WTC11 (cell line): ENCODE results near the gene WTIP. TPM values are rescaled to one million over a fixed set of nuclear protein-coding genes. Genes with fewer than 3 reads are reported as not detected.

ENCODE experiments used
- ATAC-seq: fragments of 200-7000 bp; cut with Tn5 transposase; 2 replicates; pipeline ENCODE4 v1.10.0; 2021; ENCODE audit warnings: mild to moderate bottlenecking, moderate library complexity
- CTCF ChIA-PET: fragments of 300-600 bp; sonication (Branson Sonifier 250); formaldehyde crosslinking; loops from one replicate; lab custom pipeline; 2021; ENCODE audit warnings: antibody characterized with exemption; lab: Charles Lee
- POLR2A ChIA-PET: fragments of 350-600 bp; sonication (Branson Sonifier 250); formaldehyde crosslinking; loops from one replicate; lab custom pipeline; 2021; ENCODE audit warnings: antibody characterized with exemption; lab: Charles Lee
- DNase-seq: peaks from one replicate; pipeline ENCODE4 v3.0.0; 2021; ENCODE audit warnings: low spot score
- H3K27ac Mint-ChIP-seq: 2 replicates; pipeline ENCODE4 v1.8.0; 2021; ENCODE audit warnings: mixed read lengths
- H3K27me3 Mint-ChIP-seq: 2 replicates; pipeline ENCODE4 v1.8.0; 2021; ENCODE audit warnings: low read depth, mild to moderate bottlenecking, moderate library complexity, mixed read lengths
- H3K36me3 Mint-ChIP-seq: 2 replicates; pipeline ENCODE4 v1.8.0; 2021; ENCODE audit warnings: mixed read lengths
- H3K4me1 Mint-ChIP-seq: 2 replicates; pipeline ENCODE4 v1.8.0; 2022; ENCODE audit warnings: mixed read lengths
- H3K4me3 Mint-ChIP-seq: 2 replicates; pipeline ENCODE4 v1.8.0; 2021; ENCODE audit warnings: mild to moderate bottlenecking, moderate library complexity, mixed read lengths
- H3K9me3 Mint-ChIP-seq: 2 replicates; pipeline ENCODE4 v1.8.0; 2021; ENCODE audit warnings: mixed read lengths
- CBFB ChIP-seq: sonication (generic); formaldehyde crosslinking; IDR thresholded peaks from 2 replicates; pipeline ENCODE4 v1.8.1; 2022; ENCODE audit warnings: mild to moderate bottlenecking, low read depth, missing genetic modification reagents
- CDX4 ChIP-seq: fragments of 250-450 bp; sonication (Bioruptor Pico); IDR thresholded peaks from 2 replicates; pipeline ENCODE4 v1.9.0; 2021; ENCODE audit warnings: moderate library complexity, mild to moderate bottlenecking, inconsistent platforms, borderline replicate concordance
- ELF4 ChIP-seq: sonication (generic); formaldehyde crosslinking; IDR thresholded peaks from 2 replicates; pipeline ENCODE4 v1.8.1; 2022; ENCODE audit warnings: low read depth, mild to moderate bottlenecking, moderate library complexity, missing genetic modification reagents
- FOXJ3 ChIP-seq: sonication (generic); formaldehyde crosslinking; IDR thresholded peaks from 2 replicates; pipeline ENCODE4 v1.9.0; 2021; ENCODE audit warnings: missing genetic modification reagents, mild to moderate bottlenecking, borderline replicate concordance
- FOXP1 ChIP-seq: sonication (generic); formaldehyde crosslinking; IDR thresholded peaks from 2 replicates; pipeline ENCODE4 v1.8.0; 2022; ENCODE audit warnings: missing genetic modification reagents, mild to moderate bottlenecking, moderate library complexity, borderline replicate concordance
- NFE2L1 ChIP-seq: sonication (generic); formaldehyde crosslinking; IDR thresholded peaks from 2 replicates; pipeline ENCODE4 v1.8.1; 2023; ENCODE audit warnings: missing genetic modification reagents
- NFYB ChIP-seq: sonication (generic); formaldehyde crosslinking; conservative IDR thresholded peaks from 2 replicates; pipeline ENCODE4 v1.8.0; 2022; ENCODE audit warnings: low read depth, missing genetic modification reagents
- NR1H2 ChIP-seq: sonication (generic); formaldehyde crosslinking; IDR thresholded peaks from 2 replicates; pipeline ENCODE4 v1.9.0; 2021; ENCODE audit warnings: mild to moderate bottlenecking, moderate library complexity, missing genetic modification reagents
- SP1 ChIP-seq: sonication (generic); formaldehyde crosslinking; conservative IDR thresholded peaks from 2 replicates; pipeline ENCODE4 v1.8.1; 2022; ENCODE audit warnings: missing genetic modification reagents
- ZNF121 ChIP-seq: sonication (generic); formaldehyde crosslinking; IDR thresholded peaks from 2 replicates; pipeline ENCODE4 v1.8.0; 2023; ENCODE audit warnings: missing genetic modification reagents
- ZNF263 ChIP-seq: sonication (generic); formaldehyde crosslinking; IDR thresholded peaks from 2 replicates; pipeline ENCODE4 v1.8.1; 2022; ENCODE audit warnings: low read depth, mild to moderate bottlenecking, moderate library complexity, missing genetic modification reagents
- ZNF281 ChIP-seq: sonication (generic); formaldehyde crosslinking; IDR thresholded peaks from 2 replicates; pipeline ENCODE4 v1.8.0; 2023; ENCODE audit warnings: mild to moderate bottlenecking, missing genetic modification reagents
- ZNF425 ChIP-seq: fragments of 250-450 bp; sonication (Bioruptor Pico); conservative IDR thresholded peaks from 2 replicates; pipeline ENCODE4 v1.9.0; 2021; ENCODE audit warnings: mild to moderate bottlenecking
- total RNA-seq: library from RNA; stranded (reverse); gene quantifications from 3 replicates; pipeline ENCODE4 v1.2.3, GENCODE V29; 2021
- TF ChIP-seq, protein P1 (sequence below): sonication (generic); formaldehyde crosslinking; IDR thresholded peaks from 2 replicates; pipeline ENCODE4 v1.8.0; 2022; ENCODE audit warnings: missing genetic modification reagents
- TF ChIP-seq, protein P2 (sequence below): sonication (generic); formaldehyde crosslinking; IDR thresholded peaks from 2 replicates; pipeline ENCODE4 v1.8.0; 2022; ENCODE audit warnings: mild to moderate bottlenecking, missing genetic modification reagents
- TF ChIP-seq, protein P3 (sequence below): sonication (generic); formaldehyde crosslinking; IDR thresholded peaks from 2 replicates; pipeline ENCODE4 v1.8.0; 2022; ENCODE audit warnings: mild to moderate bottlenecking, missing genetic modification reagents
- TF ChIP-seq, protein P4 (sequence below): sonication (generic); formaldehyde crosslinking; IDR thresholded peaks from 2 replicates; pipeline ENCODE4 v1.8.1; 2023; ENCODE audit warnings: mild to moderate bottlenecking, missing genetic modification reagents, moderate library complexity
- TF ChIP-seq, protein P5 (sequence below): sonication (generic); formaldehyde crosslinking; IDR thresholded peaks from 2 replicates; pipeline ENCODE4 v1.8.1; 2022; ENCODE audit warnings: low read depth, mild to moderate bottlenecking, moderate library complexity, missing genetic modification reagents, borderline replicate concordance
- TF ChIP-seq, protein P6 (sequence below): sonication (generic); formaldehyde crosslinking; IDR thresholded peaks from 2 replicates; pipeline ENCODE4 v1.8.0; 2022; ENCODE audit warnings: mild to moderate bottlenecking, missing genetic modification reagents

WTIP gene
- total RNA-seq, 1 experiment from 2014 or later, result 14.3 TPM

DNA sequence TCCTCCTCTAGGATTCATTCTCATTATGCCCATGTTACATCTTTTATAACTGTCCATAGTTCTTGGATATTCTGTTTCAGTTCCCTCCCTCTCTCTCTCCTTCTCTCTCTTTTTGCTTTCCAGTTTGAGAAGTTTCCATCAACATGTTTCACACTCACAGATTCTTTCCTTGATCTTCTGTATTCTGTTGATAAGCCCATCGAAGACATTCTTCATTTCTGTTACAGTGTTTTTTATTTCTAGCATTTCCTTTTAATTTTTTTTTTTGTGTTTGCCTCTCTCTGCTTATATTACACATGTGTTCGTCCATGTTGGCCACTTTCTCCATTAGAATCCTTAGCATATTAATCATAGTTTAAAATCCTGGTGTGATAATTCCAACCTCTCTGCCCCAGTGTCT, 68.3 kb downstream of the WTIP start:
- H3K27ac Mint-ChIP-seq, result no peak overlapping the region
- TF ChIP-seq ZNF281, result no peak
- TF ChIP-seq ZNF425 (CRISPR knock-in tag), result no peak
- no peak for TF ChIP-seq ELF4 (CRISPR knock-in tag)
- TF ChIP-seq, protein P1, sequence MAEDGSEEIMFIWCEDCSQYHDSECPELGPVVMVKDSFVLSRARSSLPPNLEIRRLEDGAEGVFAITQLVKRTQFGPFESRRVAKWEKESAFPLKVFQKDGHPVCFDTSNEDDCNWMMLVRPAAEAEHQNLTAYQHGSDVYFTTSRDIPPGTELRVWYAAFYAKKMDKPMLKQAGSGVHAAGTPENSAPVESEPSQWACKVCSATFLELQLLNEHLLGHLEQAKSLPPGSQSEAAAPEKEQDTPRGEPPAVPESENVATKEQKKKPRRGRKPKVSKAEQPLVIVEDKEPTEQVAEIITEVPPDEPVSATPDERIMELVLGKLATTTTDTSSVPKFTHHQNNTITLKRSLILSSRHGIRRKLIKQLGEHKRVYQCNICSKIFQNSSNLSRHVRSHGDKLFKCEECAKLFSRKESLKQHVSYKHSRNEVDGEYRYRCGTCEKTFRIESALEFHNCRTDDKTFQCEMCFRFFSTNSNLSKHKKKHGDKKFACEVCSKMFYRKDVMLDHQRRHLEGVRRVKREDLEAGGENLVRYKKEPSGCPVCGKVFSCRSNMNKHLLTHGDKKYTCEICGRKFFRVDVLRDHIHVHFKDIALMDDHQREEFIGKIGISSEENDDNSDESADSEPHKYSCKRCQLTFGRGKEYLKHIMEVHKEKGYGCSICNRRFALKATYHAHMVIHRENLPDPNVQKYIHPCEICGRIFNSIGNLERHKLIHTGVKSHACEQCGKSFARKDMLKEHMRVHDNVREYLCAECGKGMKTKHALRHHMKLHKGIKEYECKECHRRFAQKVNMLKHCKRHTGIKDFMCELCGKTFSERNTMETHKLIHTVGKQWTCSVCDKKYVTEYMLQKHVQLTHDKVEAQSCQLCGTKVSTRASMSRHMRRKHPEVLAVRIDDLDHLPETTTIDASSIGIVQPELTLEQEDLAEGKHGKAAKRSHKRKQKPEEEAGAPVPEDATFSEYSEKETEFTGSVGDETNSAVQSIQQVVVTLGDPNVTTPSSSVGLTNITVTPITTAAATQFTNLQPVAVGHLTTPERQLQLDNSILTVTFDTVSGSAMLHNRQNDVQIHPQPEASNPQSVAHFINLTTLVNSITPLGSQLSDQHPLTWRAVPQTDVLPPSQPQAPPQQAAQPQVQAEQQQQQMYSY (CRISPR knock-in tag), result no peak
- no peak for TF ChIP-seq ZNF121
- no peak for TF ChIP-seq FOXJ3 (CRISPR knock-in tag)
- no peak for TF ChIP-seq NR1H2 (CRISPR knock-in tag)
- no peak for TF ChIP-seq NFYB (CRISPR knock-in tag)
- TF ChIP-seq, protein P2, sequence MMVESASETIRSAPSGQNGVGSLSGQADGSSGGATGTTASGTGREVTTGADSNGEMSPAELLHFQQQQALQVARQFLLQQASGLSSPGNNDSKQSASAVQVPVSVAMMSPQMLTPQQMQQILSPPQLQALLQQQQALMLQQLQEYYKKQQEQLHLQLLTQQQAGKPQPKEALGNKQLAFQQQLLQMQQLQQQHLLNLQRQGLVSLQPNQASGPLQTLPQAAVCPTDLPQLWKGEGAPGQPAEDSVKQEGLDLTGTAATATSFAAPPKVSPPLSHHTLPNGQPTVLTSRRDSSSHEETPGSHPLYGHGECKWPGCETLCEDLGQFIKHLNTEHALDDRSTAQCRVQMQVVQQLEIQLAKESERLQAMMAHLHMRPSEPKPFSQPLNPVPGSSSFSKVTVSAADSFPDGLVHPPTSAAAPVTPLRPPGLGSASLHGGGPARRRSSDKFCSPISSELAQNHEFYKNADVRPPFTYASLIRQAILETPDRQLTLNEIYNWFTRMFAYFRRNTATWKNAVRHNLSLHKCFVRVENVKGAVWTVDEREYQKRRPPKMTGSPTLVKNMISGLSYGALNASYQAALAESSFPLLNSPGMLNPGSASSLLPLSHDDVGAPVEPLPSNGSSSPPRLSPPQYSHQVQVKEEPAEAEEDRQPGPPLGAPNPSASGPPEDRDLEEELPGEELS (CRISPR knock-in tag), result no peak
- no peak for TF ChIP-seq ZNF263
- TF ChIP-seq CBFB (CRISPR knock-in tag), result no peak
- TF ChIP-seq, protein P3, sequence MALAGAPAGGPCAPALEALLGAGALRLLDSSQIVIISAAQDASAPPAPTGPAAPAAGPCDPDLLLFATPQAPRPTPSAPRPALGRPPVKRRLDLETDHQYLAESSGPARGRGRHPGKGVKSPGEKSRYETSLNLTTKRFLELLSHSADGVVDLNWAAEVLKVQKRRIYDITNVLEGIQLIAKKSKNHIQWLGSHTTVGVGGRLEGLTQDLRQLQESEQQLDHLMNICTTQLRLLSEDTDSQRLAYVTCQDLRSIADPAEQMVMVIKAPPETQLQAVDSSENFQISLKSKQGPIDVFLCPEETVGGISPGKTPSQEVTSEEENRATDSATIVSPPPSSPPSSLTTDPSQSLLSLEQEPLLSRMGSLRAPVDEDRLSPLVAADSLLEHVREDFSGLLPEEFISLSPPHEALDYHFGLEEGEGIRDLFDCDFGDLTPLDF (CRISPR knock-in tag), result no peak
- TF ChIP-seq, protein P4, sequence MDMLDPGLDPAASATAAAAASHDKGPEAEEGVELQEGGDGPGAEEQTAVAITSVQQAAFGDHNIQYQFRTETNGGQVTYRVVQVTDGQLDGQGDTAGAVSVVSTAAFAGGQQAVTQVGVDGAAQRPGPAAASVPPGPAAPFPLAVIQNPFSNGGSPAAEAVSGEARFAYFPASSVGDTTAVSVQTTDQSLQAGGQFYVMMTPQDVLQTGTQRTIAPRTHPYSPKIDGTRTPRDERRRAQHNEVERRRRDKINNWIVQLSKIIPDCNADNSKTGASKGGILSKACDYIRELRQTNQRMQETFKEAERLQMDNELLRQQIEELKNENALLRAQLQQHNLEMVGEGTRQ (CRISPR knock-in tag), result no peak
- TF ChIP-seq SP1, result no peak
- TF ChIP-seq, protein P5, sequence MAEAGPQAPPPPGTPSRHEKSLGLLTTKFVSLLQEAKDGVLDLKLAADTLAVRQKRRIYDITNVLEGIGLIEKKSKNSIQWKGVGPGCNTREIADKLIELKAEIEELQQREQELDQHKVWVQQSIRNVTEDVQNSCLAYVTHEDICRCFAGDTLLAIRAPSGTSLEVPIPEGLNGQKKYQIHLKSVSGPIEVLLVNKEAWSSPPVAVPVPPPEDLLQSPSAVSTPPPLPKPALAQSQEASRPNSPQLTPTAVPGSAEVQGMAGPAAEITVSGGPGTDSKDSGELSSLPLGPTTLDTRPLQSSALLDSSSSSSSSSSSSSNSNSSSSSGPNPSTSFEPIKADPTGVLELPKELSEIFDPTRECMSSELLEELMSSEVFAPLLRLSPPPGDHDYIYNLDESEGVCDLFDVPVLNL (CRISPR knock-in tag), result no peak
- TF ChIP-seq FOXP1, result no peak
- no peak for TF ChIP-seq CDX4 (CRISPR knock-in tag)
- TF ChIP-seq, protein P6, sequence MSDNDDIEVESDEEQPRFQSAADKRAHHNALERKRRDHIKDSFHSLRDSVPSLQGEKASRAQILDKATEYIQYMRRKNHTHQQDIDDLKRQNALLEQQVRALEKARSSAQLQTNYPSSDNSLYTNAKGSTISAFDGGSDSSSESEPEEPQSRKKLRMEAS (CRISPR knock-in tag), result no peak
- TF ChIP-seq NFE2L1, result no peak
- ChIA-PET CTCF (interaction anchor here (0.5 kb wide), 1 partner anchor 453 kb away, joined by 4 read pairs; no protein-coding TSS in a partner anchor), POLR2A (no interaction called here)
- peaks cover 21% of the 10 kb centered on the region for H3K27me3 Mint-ChIP-seq
- DNase-seq, result no peak
- peaks cover 25% of the 10 kb centered on the region for H3K9me3 Mint-ChIP-seq
- peaks cover 2% of the 10 kb centered on the region; the same call in 1 of the 2 replicates for H3K36me3 Mint-ChIP-seq
- H3K4me3 Mint-ChIP-seq, result no peak overlapping the region
- peaks cover 14% of the 10 kb centered on the region for H3K4me1 Mint-ChIP-seq
- ATAC-seq, result no peak
